Effector memory CD4-positive, alpha-beta T cell (primary cell): Measurements from ENCODE around the gene RASGRP1.
A peak's percentile ranks its signal among the peaks of the same experiment; 100 is the strongest.

ENCODE experiments used
- DNase-seq, 3 donors: peaks; one replicate each; pipeline ENCODE4 v3.0.0-alpha.2; 2020
- H3K27ac ChIP-seq: 2 replicates; pipeline ENCODE4 v1.7.0; 2013; ENCODE audit warnings: mild to moderate bottlenecking, low read length, moderate library complexity; ENCODE audit not compliant: insufficient read depth, poor library complexity, severe bottlenecking
- H3K27me3 ChIP-seq: replicated peaks from 2 replicates; pipeline ENCODE4 v1.7.0; 2013; ENCODE audit warnings: mild to moderate bottlenecking, low read length; ENCODE audit not compliant: insufficient read depth, control insufficient read depth, poor library complexity, severe bottlenecking
- H3K36me3 ChIP-seq: 2 replicates; pipeline ENCODE4 v1.7.0; 2013; ENCODE audit warnings: mild to moderate bottlenecking, low read length, moderate library complexity; ENCODE audit not compliant: control insufficient read depth, insufficient read depth
- H3K4me1 ChIP-seq: 2 replicates; pipeline ENCODE4 v1.7.0; 2013; ENCODE audit warnings: low read length, mild to moderate bottlenecking; ENCODE audit not compliant: control insufficient read depth, insufficient read depth, poor library complexity, severe bottlenecking
- H3K4me3 ChIP-seq: 2 replicates; pipeline ENCODE4 v1.7.0; 2013; ENCODE audit warnings: low read length, low read depth, mild to moderate bottlenecking; ENCODE audit not compliant: insufficient read depth, poor library complexity, severe bottlenecking
- H3K9me3 ChIP-seq: 2 replicates; pipeline ENCODE4 v1.7.0; 2013; ENCODE audit warnings: mild to moderate bottlenecking, low read length, moderate library complexity; ENCODE audit not compliant: control insufficient read depth

Gene RASGRP1

GRCh38 chr15:38477637-38478036 is 87.0 kb downstream of the RASGRP1 start:
- H3K36me3 ChIP-seq, result peaks cover 12% of the 10 kb centered on the region
- H3K4me1 ChIP-seq, result no peaks in the 10 kb centered on the region
- H3K4me3 ChIP-seq, result no peak overlapping the region
- no peak for DNase-seq
- no peaks in the 10 kb centered on the region for H3K27me3 ChIP-seq
- no peak overlapping the region for H3K27ac ChIP-seq
- no peaks in the 10 kb centered on the region for H3K9me3 ChIP-seq

GRCh38 chr15:38476120-38476519 is 88.5 kb downstream of the RASGRP1 start:
- Histone ChIP-seq H3K9me3 (no peaks in the 10 kb centered on the region), H3K27me3 (no peaks in the 10 kb centered on the region), H3K4me3 (no peak overlapping the region), H3K36me3 (peaks cover 12% of the 10 kb centered on the region), H3K27ac (no peak overlapping the region), H3K4me1 (no peaks in the 10 kb centered on the region)
- no peak for DNase-seq

- H3K4me3 ChIP-seq, result no peak overlapping the region
- DNase-seq, result no peak
- no peaks in the 10 kb centered on the region for H3K27me3 ChIP-seq
- H3K27ac ChIP-seq, result no peak overlapping the region
- peaks cover 16% of the 10 kb centered on the region for H3K36me3 ChIP-seq
- H3K9me3 ChIP-seq, result no peaks in the 10 kb centered on the region
- no peaks in the 10 kb centered on the region for H3K4me1 ChIP-seq
Measured at GRCh38 chr15:38475361-38475760, 89.3 kb downstream of the RASGRP1 start.

GRCh38 chr15:38474155-38474757 is 90.4 kb downstream of the RASGRP1 start:
- peaks cover 16% of the 10 kb centered on the region for H3K36me3 ChIP-seq
- H3K27me3 ChIP-seq, result no peaks in the 10 kb centered on the region
- H3K27ac ChIP-seq, result no peak overlapping the region
- no peak overlapping the region for H3K4me3 ChIP-seq
- no peaks in the 10 kb centered on the region for H3K4me1 ChIP-seq
- H3K9me3 ChIP-seq, result no peaks in the 10 kb centered on the region
- DNase-seq, result peak in 2 of 3 donors; percentile 6 to 30

- DNase-seq, result no peak
- H3K27ac ChIP-seq, result no peak overlapping the region
- no peaks in the 10 kb centered on the region for H3K4me1 ChIP-seq
- H3K4me3 ChIP-seq, result no peak overlapping the region
- H3K27me3 ChIP-seq, result no peaks in the 10 kb centered on the region
- H3K36me3 ChIP-seq, result peaks cover 16% of the 10 kb centered on the region
- no peaks in the 10 kb centered on the region for H3K9me3 ChIP-seq
Measured at GRCh38 chr15:38471974-38472373, 92.6 kb downstream of the RASGRP1 start.

GRCh38 chr15:38470816-38471215 is 93.8 kb downstream of the RASGRP1 start:
- Histone ChIP-seq H3K27ac (no peak overlapping the region), H3K36me3 (peaks cover 16% of the 10 kb centered on the region), H3K4me1 (no peaks in the 10 kb centered on the region), H3K4me3 (no peak overlapping the region), H3K9me3 (no peaks in the 10 kb centered on the region), H3K27me3 (no peaks in the 10 kb centered on the region)
- DNase-seq, result no peak

GRCh38 chr15:38464675-38465074 is 99.9 kb downstream of the RASGRP1 start:
- Histone ChIP-seq H3K4me1 (no peaks in the 10 kb centered on the region), H3K4me3 (no peak overlapping the region), H3K9me3 (no peaks in the 10 kb centered on the region)

GRCh38 chr15:38463893-38464292 is 100.7 kb downstream of the RASGRP1 start:
- Histone ChIP-seq H3K36me3 (no peaks in the 10 kb centered on the region), H3K27ac (no peak overlapping the region), H3K9me3 (no peaks in the 10 kb centered on the region), H3K27me3 (no peaks in the 10 kb centered on the region), H3K4me3 (no peak overlapping the region), H3K4me1 (no peaks in the 10 kb centered on the region)
- no peak for DNase-seq

More at GRCh38 chr15:38464675-38465074, 99.9 kb downstream of the RASGRP1 start:
- H3K27ac ChIP-seq, result no peak overlapping the region
- H3K36me3 ChIP-seq, result no peaks in the 10 kb centered on the region
- no peaks in the 10 kb centered on the region for H3K27me3 ChIP-seq
- no peak for DNase-seq

GRCh38 chr15:38461066-38461833 is 103.4 kb downstream of the RASGRP1 start:
- H3K4me3 ChIP-seq, result no peak overlapping the region
- H3K9me3 ChIP-seq, result no peaks in the 10 kb centered on the region
- no peaks in the 10 kb centered on the region for H3K27me3 ChIP-seq
- H3K4me1 ChIP-seq, result no peaks in the 10 kb centered on the region
- no peaks in the 10 kb centered on the region for H3K36me3 ChIP-seq
- H3K27ac ChIP-seq, result no peak overlapping the region
- no peak for DNase-seq

GRCh38 chr15:38460543-38460942 is 104.1 kb downstream of the RASGRP1 start:
- Histone ChIP-seq H3K27ac (no peak overlapping the region), H3K4me1 (peaks cover under 1% of the 10 kb centered on the region), H3K4me3 (no peak overlapping the region), H3K36me3 (no peaks in the 10 kb centered on the region), H3K9me3 (no peaks in the 10 kb centered on the region), H3K27me3 (no peaks in the 10 kb centered on the region)
- no peak for DNase-seq
